Activated naive CD8-positive, alpha-beta T cell treated with anti-CD3 and anti-CD28 coated beads, Interleukin-2, amount 10 ng/mL, durations not matched to agents 7 days and 5 days (primary cell): ENCODE measurements around the gene DNMT1. TPM values are rescaled to one million over a fixed set of nuclear protein-coding genes. Genes with fewer than 3 reads are reported as not detected.
A peak's percentile ranks its signal among the peaks of the same experiment; 100 is the strongest.

Experiments used
- ATAC-seq: fragments of 150-1000 bp; cut with Tn5 transposase; one replicate; pipeline ENCODE4 v1.10.0; 2021; ENCODE audit warnings: low read depth, moderate library complexity
- POLR2A ChIA-PET: fragments of 350-600 bp; sonication (Branson Sonifier 250); formaldehyde crosslinking; loops from one replicate; lab custom pipeline; 2021; ENCODE audit warnings: antibody characterized with exemption; lab: Charles Lee
- DNase-seq: peaks from one replicate; pipeline ENCODE4 v3.0.0; 2021
- H3K27ac Mint-ChIP-seq: one replicate; pipeline ENCODE4 v1.8.0; 2022; ENCODE audit warnings: mild to moderate bottlenecking, mixed read lengths
- H3K27me3 Mint-ChIP-seq: one replicate; pipeline ENCODE4 v1.8.0; 2022; ENCODE audit warnings: mild to moderate bottlenecking, moderate library complexity, mixed read lengths
- H3K36me3 Mint-ChIP-seq: one replicate; pipeline ENCODE4 v1.8.0; 2021; ENCODE audit warnings: mild to moderate bottlenecking, mixed read lengths
- H3K4me1 Mint-ChIP-seq: one replicate; pipeline ENCODE4 v1.8.0; 2021; ENCODE audit warnings: mixed read lengths
- H3K4me3 Mint-ChIP-seq: one replicate; pipeline ENCODE4 v1.8.0; 2022; ENCODE audit warnings: mild to moderate bottlenecking, moderate library complexity, mixed read lengths
- H3K9me3 Mint-ChIP-seq: one replicate; pipeline ENCODE4 v1.8.0; 2021; ENCODE audit warnings: mixed read lengths
- total RNA-seq, 2 experiments: library from RNA; stranded (reverse); gene quantifications; one replicate each; pipeline ENCODE4 v1.2.3, GENCODE V29; 2021

DNMT1 gene
- total RNA-seq, 2 experiments from 2014 or later, result 347 to 384 TPM

DNA sequence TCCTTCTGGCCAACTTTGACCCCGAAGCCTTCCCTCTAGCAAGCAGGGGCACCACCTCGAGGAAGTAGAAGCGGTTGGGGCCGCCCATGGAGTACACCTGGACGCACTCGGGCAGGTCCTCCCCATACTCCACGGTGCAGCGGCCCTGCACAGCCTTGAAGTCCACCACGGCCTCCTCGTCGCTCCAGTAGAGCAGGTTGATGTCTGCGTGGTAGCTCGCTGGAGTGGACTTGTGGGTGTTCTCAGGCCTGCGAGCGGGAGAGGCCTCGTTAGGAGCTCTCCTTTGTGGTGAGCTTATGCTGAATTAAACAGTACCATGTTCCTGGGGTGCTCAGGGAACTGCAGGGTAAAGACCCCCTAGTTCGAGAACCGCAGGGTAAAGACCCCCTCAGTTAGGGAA is 52.8 kb downstream of the DNMT1 start:
- no peak for DNase-seq
- Mint-ChIP-seq H3K9me3 (no peaks in the 10 kb centered on the region), H3K36me3 (peaks cover 36% of the 10 kb centered on the region), H3K4me3 (no peak overlapping the region), H3K27ac (peak overlapping the region; percentile 98), H3K4me1 (peaks cover 26% of the 10 kb centered on the region), H3K27me3 (no peaks in the 10 kb centered on the region)
- no peak for ATAC-seq
- POLR2A ChIA-PET, result interaction anchor here (1.0 to 1.5 kb wide), 2 partner anchors 23 to 53 kb away, joined by 3 to 10 read pairs; partner anchors contain the start of genes DNMT1 and EIF3G

GRCh38 chr19:10141479-10141878 is 53.3 kb downstream of the DNMT1 start:
- DNase-seq (no peak), ATAC-seq (no peak)
- Mint-ChIP-seq H3K4me1 (peaks cover 25% of the 10 kb centered on the region), H3K36me3 (peaks cover 36% of the 10 kb centered on the region), H3K27ac (peak overlapping the region; percentile 98), H3K27me3 (no peaks in the 10 kb centered on the region), H3K9me3 (no peaks in the 10 kb centered on the region), H3K4me3 (no peak overlapping the region)
- POLR2A ChIA-PET, result no interaction called here

DNA sequence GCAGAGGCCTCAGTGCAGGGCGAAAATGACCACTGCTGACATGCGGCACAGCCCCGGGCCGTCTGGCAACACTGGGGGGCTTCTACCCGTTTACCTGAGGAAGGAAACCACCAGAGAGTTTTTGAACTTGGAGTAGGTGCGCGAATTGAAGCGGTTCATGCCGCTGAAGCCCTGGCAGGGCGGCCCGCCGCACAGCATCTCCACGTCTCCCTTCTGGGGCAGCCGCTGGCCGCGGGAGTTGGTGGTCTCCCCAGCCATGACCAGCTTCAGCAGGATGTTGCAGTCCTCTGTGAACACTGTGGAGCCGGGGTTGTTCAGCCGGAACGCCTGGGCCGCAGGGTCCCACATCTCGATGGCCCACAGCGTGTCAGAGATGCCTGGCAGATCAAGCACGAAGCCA is 54.8 kb downstream of the DNMT1 start:
- Mint-ChIP-seq H3K9me3 (no peaks in the 10 kb centered on the region), H3K27me3 (no peaks in the 10 kb centered on the region), H3K36me3 (peaks cover 24% of the 10 kb centered on the region), H3K27ac (no peak overlapping the region), H3K4me1 (peaks cover 16% of the 10 kb centered on the region), H3K4me3 (no peak overlapping the region)
- ATAC-seq (no peak), DNase-seq (no peak)
- POLR2A ChIA-PET, result interaction anchor here (1.1 kb wide), 2 partner anchors 18 to 30 kb away, joined by 3 read pairs; no protein-coding TSS in a partner anchor

DNA sequence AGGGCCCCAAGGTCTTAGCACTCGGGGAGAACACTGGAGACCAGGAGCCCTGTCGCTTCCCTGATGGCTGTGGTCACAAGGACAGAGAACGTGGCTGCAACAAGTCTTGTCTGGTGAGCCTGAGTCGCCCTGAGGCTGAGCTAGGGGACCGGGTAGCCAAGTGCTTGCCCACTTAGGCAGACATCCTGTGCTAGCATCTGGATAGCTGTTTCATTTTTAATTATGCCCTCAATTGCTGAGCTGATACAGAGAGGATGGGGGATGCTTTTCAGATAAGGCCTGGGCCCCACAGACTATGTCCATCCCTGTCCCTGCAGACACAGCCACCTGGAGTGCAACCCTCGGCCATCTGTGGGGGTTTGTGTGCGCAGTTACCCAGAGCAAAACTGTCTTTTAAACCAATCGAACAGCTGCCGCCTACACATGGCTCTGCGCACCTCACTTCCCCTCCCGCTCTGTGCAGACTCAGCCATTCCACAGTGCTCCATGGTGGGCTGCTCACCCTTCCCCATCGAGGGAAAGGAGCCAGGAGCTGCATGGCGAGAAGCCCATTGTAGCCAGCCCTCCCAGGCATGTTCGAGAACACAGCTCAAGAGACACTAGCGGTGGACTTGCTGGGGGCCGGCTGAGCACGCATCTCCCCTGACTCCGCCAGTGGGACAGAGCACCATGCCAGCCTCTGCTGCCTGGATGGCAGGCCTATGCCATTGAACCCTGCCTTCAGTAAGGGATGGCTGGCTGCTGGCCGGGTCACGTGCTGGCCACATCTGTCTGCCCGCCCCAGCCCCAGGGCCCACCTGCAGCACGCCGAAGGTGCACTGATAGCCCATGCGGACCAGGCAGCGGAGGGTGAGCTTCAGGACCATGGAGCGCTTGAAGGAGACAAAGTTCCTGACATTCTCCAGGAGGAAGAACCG is 55.6 kb downstream of the DNMT1 start:
- peaks cover 22% of the 10 kb centered on the region for H3K36me3 Mint-ChIP-seq

DNA sequence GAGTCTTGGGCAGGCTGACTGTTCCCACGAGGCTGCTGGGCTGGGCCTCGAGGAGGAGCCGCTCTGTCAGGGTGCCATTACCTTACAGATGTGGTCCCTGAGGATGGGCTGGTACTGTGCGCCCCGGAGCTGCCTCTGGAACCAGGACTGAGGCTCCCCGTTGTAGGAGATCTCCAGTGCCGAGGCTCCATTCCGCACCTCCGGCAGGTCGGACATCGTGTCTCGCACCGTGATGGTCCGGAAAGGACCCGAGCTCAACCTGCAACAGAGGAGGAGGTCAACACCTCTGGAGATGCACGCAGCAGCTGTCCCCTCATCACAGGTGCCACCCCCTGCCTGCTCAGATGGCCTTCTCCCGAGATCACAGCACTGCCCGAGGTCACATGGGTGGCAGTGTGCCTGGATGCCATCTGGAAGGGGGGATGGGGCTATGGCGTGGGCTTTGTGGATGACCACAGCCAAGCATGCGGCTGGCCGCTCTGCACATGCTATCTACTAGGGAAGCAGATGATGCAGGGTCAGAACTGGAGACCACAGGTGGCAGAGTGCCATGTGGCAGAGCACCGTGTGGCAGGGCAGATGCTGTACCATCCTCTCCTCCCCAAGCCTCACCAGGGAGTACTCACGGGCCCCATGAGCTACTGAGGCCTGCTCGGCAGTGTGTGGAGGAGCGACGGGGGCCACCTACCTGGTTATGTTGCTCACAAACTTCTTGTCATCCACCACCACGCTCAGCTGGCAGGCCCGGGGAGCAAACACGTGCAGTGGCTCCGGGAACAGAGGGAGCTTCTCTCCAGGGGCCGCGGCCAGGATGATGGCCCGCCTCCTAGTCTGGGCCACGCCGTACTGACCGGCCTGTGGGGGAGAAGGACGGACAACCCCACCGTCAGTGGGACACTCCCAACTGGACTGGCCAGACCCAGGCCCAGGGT is 56.7 kb downstream of the DNMT1 start:
- no peak overlapping the region for H3K4me3 Mint-ChIP-seq
- ATAC-seq, result no peak
- DNase-seq, result no peak
- POLR2A ChIA-PET, result interaction anchor here (1.3 kb wide), 1 partner anchor 56 kb away, joined by 5 read pairs; the partner anchor contains the start of gene DNMT1
- peaks cover 10% of the 10 kb centered on the region for H3K4me1 Mint-ChIP-seq
- peaks cover 22% of the 10 kb centered on the region for H3K36me3 Mint-ChIP-seq
- H3K9me3 Mint-ChIP-seq, result no peaks in the 10 kb centered on the region
- no peak overlapping the region for H3K27ac Mint-ChIP-seq
- no peaks in the 10 kb centered on the region for H3K27me3 Mint-ChIP-seq

More for the DNA sequence above, 55.6 kb downstream of the DNMT1 start:
- Mint-ChIP-seq H3K27me3 (no peaks in the 10 kb centered on the region), H3K9me3 (no peaks in the 10 kb centered on the region), H3K4me3 (no peak overlapping the region), H3K4me1 (peaks cover 16% of the 10 kb centered on the region), H3K27ac (peak overlapping the region; percentile 60)
- no peak for DNase-seq
- POLR2A ChIA-PET, result interaction anchor here (1.1 to 1.3 kb wide), 3 partner anchors 17 to 55 kb away, joined by 3 to 5 read pairs (median 3); partner anchors contain the start of gene DNMT1
- ATAC-seq, result no peak

DNA sequence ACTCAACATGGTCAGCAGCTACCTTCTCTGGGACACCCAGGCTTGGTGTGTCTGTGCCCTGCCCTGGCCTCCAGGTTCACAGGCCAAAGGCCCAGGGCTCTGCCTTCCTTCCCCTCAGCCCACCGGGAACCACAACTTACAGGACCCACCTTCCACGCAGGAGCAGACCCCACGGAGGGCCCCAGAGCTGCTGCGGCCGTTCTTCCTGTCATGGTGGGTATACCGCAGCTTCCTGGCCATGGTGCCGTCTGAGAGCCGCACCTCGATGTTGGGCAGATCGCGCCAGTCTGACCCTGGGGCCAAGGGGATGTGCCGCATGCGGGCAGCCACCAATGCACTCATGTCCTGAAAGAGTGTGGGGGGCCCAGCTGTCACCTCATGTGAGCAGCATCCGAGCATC is 57.8 kb downstream of the DNMT1 start:
- Mint-ChIP-seq H3K27ac (no peak overlapping the region), H3K4me1 (peaks cover 5% of the 10 kb centered on the region), H3K27me3 (no peaks in the 10 kb centered on the region), H3K4me3 (no peak overlapping the region), H3K9me3 (no peaks in the 10 kb centered on the region), H3K36me3 (peaks cover 21% of the 10 kb centered on the region)
- no peak for ATAC-seq
- no peak for DNase-seq
- POLR2A ChIA-PET, result no interaction called here

DNA sequence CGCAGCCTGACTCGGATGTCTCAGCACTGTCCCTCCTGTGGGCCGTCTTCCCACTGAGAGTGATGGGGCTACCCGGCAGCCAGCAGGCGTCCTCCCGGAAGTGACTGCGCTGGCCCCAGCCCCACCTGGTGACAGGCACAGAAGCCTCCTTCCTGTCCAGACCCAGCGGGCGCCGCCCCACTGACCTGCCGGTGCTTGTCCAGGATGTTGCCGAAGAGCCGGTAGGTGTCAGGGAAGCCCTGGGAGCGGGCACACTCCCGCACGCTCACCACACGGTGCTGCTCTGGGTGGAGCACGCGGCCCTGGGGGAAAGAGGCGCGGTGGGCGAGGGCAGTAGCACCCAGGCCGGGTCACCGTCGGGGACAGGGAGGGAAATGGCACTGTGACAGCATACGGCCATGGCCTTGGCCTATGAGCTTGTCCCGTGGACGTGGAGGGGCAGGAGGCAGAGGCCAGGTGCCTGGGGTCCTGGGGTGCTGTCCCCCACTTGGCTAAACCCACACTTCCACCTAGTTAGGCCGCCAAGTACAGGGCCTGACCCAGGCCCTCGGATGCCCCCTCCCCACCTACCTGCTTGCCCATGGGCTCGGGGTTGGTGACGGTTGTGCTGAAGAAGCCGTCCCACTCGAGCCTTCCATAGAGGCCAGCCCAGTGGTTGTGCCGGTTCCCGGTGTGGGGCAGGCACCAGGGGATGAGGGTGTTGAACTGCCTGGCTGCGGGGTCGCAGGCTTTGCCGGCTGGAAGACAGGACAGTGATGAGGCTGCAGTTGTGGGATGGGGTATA is 59.0 kb downstream of the DNMT1 start:
- no peaks in the 10 kb centered on the region for H3K27me3 Mint-ChIP-seq
- no peak overlapping the region for H3K4me3 Mint-ChIP-seq
- ATAC-seq (no peak), DNase-seq (no peak)
- H3K9me3 Mint-ChIP-seq, result no peaks in the 10 kb centered on the region
- H3K36me3 Mint-ChIP-seq, result peaks cover 23% of the 10 kb centered on the region
- H3K4me1 Mint-ChIP-seq, result peaks cover 2% of the 10 kb centered on the region
- H3K27ac Mint-ChIP-seq, result peak overlapping the region; percentile 65
- POLR2A ChIA-PET, result interaction anchor here (1.1 kb wide), 1 partner anchor 13 kb away, joined by 3 read pairs; no protein-coding TSS in a partner anchor

DNA sequence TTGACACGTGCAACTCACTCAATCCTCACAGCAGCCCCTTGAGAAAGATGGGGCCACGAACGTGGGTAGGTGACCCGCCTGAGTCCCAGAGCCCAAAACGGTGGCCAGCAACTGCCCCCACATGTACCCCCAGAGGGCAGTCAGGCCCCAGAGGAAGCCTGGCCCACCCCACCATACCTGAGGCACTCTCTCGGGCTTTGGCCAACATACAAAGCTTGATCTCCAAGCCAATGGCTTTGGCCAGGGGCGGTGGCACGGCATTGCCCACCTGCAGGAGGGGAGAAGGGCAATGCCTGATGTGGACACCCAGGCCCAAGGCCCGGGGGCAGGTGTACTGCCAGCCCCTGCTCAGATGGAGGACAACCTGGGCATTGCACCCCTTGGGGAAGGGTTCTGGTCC is 60.7 kb downstream of the DNMT1 start:
- DNase-seq (no peak), ATAC-seq (no peak)
- no peaks in the 10 kb centered on the region for H3K27me3 Mint-ChIP-seq
- no peak overlapping the region for H3K27ac Mint-ChIP-seq
- H3K4me1 Mint-ChIP-seq, result peaks cover 3% of the 10 kb centered on the region
- no peaks in the 10 kb centered on the region for H3K9me3 Mint-ChIP-seq
- H3K36me3 Mint-ChIP-seq, result peaks cover 23% of the 10 kb centered on the region
- H3K4me3 Mint-ChIP-seq, result no peak overlapping the region
- POLR2A ChIA-PET, result interaction anchor here (1.0 kb wide), 1 partner anchor 28 kb away, joined by 3 read pairs; the partner anchor contains the start of gene PPAN

GRCh38 chr19:10133596-10133995 is 61.2 kb downstream of the DNMT1 start:
- no peaks in the 10 kb centered on the region for H3K9me3 Mint-ChIP-seq
- no peak overlapping the region for H3K4me3 Mint-ChIP-seq
- POLR2A ChIA-PET, result interaction anchor here (0.5 to 1.3 kb wide), 4 partner anchors 9 to 254 kb away, joined by 3 to 6 read pairs (median 3); partner anchors contain the start of gene PPAN
- ATAC-seq (no peak), DNase-seq (no peak)
- peaks cover 3% of the 10 kb centered on the region for H3K4me1 Mint-ChIP-seq
- H3K27me3 Mint-ChIP-seq, result no peaks in the 10 kb centered on the region
- H3K36me3 Mint-ChIP-seq, result peaks cover 22% of the 10 kb centered on the region
- no peak overlapping the region for H3K27ac Mint-ChIP-seq

DNA sequence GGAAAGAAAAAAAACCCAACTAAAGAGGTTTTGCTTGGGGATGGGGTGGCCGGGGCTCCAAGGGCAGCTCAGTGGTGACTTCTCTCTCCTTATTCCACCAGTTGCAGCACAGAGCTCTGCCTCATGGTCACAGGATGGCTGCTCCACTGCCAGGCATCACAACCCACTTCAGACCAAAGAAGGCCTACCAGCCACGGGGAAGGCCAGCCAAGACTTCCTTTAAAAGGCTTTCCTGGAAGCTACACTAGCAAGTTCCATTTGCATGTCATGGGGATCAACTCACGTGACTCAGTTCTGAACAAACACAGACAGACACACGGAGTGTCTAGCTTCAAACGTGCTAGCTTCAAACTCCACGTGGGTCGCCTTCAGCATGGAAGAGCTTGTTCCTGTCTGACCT is 61.8 kb downstream of the DNMT1 start:
- ATAC-seq, result no peak
- POLR2A ChIA-PET, result interaction anchor here (0.5 to 1.3 kb wide), 4 partner anchors 10 to 255 kb away, joined by 3 to 6 read pairs (median 3); no protein-coding TSS in a partner anchor
- Mint-ChIP-seq H3K4me3 (no peak overlapping the region), H3K27ac (no peak overlapping the region), H3K36me3 (peaks cover 25% of the 10 kb centered on the region), H3K4me1 (peaks cover 3% of the 10 kb centered on the region), H3K9me3 (no peaks in the 10 kb centered on the region), H3K27me3 (no peaks in the 10 kb centered on the region)
- no peak for DNase-seq

DNA sequence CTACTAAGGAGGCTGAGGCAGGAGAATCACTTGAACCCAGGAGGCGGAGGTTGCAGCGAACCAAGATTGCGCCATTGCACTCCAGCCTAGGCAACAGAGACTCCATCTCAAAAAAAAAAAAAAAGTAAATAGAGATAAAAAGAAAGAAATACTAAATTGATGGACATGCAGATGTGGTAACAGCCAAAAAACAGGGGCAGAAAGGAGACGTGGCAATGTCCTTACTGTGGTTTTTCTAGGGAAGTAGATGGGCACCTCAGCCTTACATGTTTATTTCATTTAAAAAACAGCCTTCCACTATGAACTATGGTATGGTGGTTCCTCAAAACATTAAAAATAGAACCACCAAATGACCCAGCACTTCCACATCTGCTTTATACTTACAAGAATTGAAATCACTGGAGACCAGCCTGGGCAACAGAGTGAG is 68.5 kb downstream of the DNMT1 start:
- Mint-ChIP-seq H3K4me1 (peaks cover 4% of the 10 kb centered on the region), H3K4me3 (no peak overlapping the region), H3K9me3 (no peaks in the 10 kb centered on the region), H3K27me3 (no peaks in the 10 kb centered on the region), H3K27ac (no peak overlapping the region), H3K36me3 (peaks cover 14% of the 10 kb centered on the region)
- POLR2A ChIA-PET, result no interaction called here
- DNase-seq (no peak), ATAC-seq (no peak)

DNA sequence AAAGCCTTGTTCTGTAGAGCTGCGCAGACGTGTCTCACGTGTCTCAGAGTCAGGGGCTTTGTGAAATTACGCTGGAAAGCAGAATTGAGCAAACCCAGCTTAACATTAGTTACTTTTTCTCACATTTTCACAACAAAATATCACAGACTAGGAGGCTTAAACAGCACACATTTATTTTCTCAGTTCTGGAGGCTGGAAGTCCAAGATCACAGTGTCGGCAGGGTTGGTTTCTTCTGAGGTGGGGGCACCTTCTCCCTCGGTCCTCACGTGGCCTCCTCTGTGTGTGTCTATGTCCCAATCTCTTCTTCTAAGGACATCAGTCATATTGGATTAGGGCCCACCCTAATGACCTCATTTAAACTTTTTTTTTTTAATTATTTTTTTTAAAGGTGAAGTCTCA is 70.3 kb downstream of the DNMT1 start:
- no peak overlapping the region for H3K4me3 Mint-ChIP-seq

More for the DNA sequence above, 70.3 kb downstream of the DNMT1 start:
- Mint-ChIP-seq H3K9me3 (no peaks in the 10 kb centered on the region), H3K27ac (no peak overlapping the region), H3K4me1 (peaks cover 2% of the 10 kb centered on the region), H3K27me3 (no peaks in the 10 kb centered on the region), H3K36me3 (peaks cover 9% of the 10 kb centered on the region)
- ATAC-seq (no peak), DNase-seq (no peak)
- POLR2A ChIA-PET, result interaction anchor here (0.9 kb wide), 1 partner anchor 10 kb away, joined by 5 read pairs; no protein-coding TSS in a partner anchor
